WI38 (cell line): Measurements from ENCODE around the gene PTPRG.

ENCODE experiments used
- H3K4me3 ChIP-seq: 2 replicates; pipeline ENCODE4 v1.5.1; 2011; ENCODE audit warnings: low read depth, mild to moderate bottlenecking, control low read depth, low read length
- TF ChIP-seq, protein P1 (sequence below): IDR thresholded peaks from 2 replicates; pipeline ENCODE4 v1.5.1; 2012; ENCODE audit warnings: low read depth, mild to moderate bottlenecking, control low read depth, low read length

Gene PTPRG

DNA sequence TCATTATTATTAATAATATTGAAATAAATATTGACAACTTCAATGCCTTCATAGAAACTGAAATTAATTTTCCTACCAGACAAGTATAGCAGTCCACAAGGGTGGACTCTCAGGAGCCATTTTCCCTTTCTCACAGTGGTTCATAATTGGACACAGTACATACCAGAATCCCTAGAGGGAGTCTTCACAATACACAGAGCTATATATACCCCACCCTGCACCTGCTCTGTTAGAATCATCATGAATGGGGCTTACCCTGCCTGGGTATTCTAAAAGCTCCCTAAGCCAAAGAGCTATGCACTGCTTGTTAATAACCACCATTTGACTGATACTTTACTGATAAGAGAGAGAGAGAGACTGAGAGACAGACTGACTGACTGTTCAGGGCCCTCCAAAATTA, 677.1 kb downstream of the PTPRG start:
- H3K4me3 ChIP-seq: no peak overlapping the region
- TF ChIP-seq, protein P1, sequence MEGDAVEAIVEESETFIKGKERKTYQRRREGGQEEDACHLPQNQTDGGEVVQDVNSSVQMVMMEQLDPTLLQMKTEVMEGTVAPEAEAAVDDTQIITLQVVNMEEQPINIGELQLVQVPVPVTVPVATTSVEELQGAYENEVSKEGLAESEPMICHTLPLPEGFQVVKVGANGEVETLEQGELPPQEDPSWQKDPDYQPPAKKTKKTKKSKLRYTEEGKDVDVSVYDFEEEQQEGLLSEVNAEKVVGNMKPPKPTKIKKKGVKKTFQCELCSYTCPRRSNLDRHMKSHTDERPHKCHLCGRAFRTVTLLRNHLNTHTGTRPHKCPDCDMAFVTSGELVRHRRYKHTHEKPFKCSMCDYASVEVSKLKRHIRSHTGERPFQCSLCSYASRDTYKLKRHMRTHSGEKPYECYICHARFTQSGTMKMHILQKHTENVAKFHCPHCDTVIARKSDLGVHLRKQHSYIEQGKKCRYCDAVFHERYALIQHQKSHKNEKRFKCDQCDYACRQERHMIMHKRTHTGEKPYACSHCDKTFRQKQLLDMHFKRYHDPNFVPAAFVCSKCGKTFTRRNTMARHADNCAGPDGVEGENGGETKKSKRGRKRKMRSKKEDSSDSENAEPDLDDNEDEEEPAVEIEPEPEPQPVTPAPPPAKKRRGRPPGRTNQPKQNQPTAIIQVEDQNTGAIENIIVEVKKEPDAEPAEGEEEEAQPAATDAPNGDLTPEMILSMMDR: no peak

DNA sequence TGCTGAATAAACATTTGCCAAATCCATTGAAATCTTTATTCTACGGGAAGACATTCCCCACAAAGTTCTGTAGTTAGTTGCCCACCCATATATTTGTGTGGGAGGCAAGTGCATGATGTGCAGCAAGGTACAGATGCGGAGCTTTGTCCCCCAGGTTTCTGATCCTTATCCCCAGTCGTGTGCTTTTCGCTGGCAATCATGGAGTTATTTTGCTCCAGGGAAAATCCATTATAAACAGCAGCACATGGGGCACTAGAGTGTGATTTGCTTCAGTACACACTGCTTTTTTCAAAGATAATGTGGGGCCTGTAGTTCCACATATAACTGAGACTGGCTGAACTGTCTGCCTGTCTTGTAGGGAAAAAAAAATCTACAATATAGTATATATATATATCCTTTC, 679.9 kb downstream of the PTPRG start:
- H3K4me3 ChIP-seq: no peak overlapping the region
- TF ChIP-seq, protein P1: no peak

DNA sequence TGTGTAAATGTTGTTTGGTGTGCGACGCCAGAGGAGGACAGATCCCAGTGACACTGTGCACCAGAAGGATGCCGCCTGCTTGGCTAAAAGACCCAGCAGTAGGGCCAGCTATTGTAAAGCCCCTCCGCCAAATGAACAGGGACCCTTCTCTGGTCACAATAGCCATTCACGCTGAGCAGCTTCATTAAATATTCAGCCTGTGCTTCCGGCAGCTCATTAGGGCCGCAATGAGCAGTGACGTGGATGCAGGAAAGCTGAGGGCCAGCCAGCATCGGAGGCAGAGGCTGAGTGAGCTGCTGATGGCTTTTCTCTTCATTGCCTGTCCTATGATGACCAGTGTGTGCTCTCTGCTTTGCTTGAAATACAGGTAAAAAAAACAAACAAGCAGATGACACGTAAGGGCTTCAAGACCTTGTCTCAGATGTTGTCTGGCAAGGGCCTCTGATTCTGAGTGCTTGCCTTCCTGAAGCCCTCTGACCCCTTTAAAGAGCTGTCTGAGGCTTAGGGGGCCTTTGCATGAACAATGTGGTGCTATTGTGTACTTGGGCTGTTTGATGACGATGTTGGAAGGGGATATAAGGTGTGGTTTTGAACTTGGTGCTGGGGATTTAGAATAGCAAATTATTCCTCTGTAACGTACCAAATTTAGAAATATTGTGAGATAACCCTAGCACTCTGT, 681.6 kb downstream of the PTPRG start:
- no peak overlapping the region for H3K4me3 ChIP-seq
- TF ChIP-seq, protein P1: no peak

DNA sequence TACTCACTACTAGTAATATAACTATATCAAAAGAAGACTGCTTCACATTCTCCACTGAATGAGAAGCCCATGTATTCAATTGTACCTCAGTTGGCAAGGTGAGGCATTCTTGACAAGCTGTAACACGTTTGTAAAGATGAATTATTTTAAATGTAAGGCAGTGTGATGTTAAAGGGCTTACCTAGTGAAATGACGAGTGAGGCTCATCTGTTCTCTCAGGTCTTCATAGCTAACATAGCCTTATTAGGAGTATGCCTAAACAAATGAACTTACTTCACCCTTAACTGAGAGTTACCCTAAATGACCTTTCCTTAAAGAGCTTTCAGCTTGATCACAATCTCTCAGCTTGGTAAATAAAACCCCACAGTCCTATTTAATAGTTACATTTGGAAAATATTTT, 684.7 kb downstream of the PTPRG start:
- H3K4me3 ChIP-seq: no peak overlapping the region
- TF ChIP-seq, protein P1: no peak

DNA sequence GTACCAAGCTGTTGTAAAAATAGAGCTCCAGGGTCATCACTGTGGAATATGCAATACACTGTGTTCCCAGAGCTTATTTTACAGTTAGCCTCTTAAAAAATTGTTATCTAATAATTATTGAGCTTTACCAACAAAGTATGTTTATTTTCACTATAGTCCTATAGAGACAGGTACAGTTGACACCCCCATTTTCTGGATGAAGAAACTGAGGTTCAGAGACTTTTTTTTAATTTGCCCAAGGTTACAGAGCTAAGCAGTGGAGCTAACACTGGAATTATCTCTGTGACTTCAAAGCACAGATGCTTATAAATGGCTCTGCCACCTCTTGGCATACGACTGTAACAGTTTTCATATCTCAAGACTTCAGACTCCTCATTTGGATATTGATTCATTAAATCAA, 685.6 kb downstream of the PTPRG start:
- H3K4me3 ChIP-seq: no peak overlapping the region
- TF ChIP-seq, protein P1: no peak

DNA sequence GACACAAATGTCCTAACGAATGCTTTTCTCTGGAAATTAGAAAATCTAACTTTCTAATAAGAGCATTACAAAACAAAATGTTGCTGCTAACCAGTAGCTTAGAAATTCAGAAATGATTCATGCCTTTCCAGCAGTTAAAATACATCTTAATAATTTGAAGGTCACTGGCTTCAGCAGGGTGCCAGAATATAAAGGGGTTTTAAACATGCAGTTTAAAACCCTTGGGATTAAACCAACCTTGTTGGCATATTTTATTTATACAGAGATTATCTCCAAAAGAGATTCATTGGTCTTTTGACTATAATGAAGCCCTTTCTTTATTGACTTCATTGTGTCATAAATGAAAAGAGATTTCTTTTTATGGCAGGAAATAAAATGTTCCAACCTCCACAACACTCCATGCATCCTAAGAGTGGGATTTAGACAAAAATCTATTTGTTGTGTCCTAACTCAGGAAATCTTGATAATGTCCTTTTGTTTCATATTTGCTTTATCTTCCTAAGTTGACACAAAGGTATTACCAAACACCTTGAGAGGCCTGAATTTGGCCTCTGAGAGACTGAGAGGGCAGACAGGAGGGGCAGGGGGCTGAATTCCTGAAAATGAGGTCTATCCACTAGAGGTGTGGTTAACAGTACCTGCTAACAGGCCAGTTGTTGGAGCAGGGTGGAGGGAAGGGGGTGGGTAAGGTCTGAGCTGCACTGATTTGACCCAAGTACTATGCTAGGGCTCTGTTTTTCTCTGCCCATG, 687.5 kb downstream of the PTPRG start:
- TF ChIP-seq, protein P1: no peak
- H3K4me3 ChIP-seq: no peak overlapping the region

DNA sequence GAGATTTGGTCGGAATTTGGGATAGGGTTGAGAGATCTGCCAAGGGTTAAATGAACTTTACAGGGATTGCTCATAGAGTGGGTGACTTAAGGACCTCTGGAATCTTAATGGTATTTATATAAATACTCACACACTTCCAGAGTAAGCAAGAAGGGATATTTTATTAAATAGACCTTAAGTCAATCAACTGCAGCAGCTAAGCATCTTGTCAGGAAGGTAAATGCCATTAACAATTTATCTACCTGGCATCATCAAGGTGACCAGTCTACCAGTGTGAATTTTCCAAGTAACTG, 688.1 kb downstream of the PTPRG start:
- H3K4me3 ChIP-seq: no peak overlapping the region
- TF ChIP-seq, protein P1: no peak
